HCT116 (cell line): ENCODE results near the gene DLG5. TPM values are rescaled to one million over a fixed set of nuclear protein-coding genes. Genes with fewer than 3 reads are reported as not detected.

Experiments used
- ATAC-seq: fragments of 200-7000 bp; cut with Tn5 transposase; 2 replicates; pipeline ENCODE4 v1.9.1; 2020; ENCODE audit warnings: mild to moderate bottlenecking, moderate library complexity
- BruUV-seq: library from RNA; stranded (reverse); fragments of 400-500 nt; replicated peaks from 2 replicates; lab custom pipeline; 2021; lab: Mats Ljungman, UMichigan
- CTCF ChIA-PET: fragments of 300-600 bp; sonication (Branson Sonifier 250); formaldehyde crosslinking; loops from one replicate; lab custom pipeline; 2021; ENCODE audit warnings: antibody characterized with exemption; lab: Charles Lee
- POLR2A ChIA-PET: fragments of 300-600, 350-600 bp; sonication (Branson Sonifier 250); formaldehyde crosslinking; loops from one replicate; lab custom pipeline; 2021; ENCODE audit warnings: antibody characterized with exemption; lab: Charles Lee
- RAD21 ChIA-PET, 2 experiments: fragments of 300-600 bp; sonication (Branson Sonifier 250); formaldehyde crosslinking; loops; one replicate each; lab custom pipeline; 2023; ENCODE audit warnings: low total read pairs in 2 of 2; ENCODE audit not compliant: uncharacterized antibody in 2 of 2, unreplicated experiment in 2 of 2, low non-redundant PET in 1 of 2; lab: Charles Lee
- DNase-seq: peaks from one replicate; pipeline ENCODE4 v3.0.0-alpha.2; 2010; ENCODE audit warnings: low read depth, low spot score
- H2AFZ ChIP-seq: fragments of 200-600 bp; shearing (Covaris generic), sonication (generic); 2 replicates; pipeline ENCODE4 v1.6.1; 2017; ENCODE audit warnings: low read depth, mixed run types, mixed read lengths, antibody characterized with exemption, low read length; ENCODE audit not compliant: poor library complexity, severe bottlenecking
- H3K27ac ChIP-seq: 2 replicates; pipeline ENCODE4 v1.5.1; 2012; ENCODE audit warnings: low read depth, low read length
- H3K27me3 ChIP-seq: fragments of 200-600 bp; sonication (generic); 2 replicates; pipeline ENCODE4 v1.6.1; 2016; ENCODE audit warnings: mixed run types, low read length, mixed read lengths; ENCODE audit not compliant: insufficient read depth
- H3K36me3 ChIP-seq, 2 experiments: fragments of 200-500 bp in 1 of 2; fragments of 200-600 bp in 1 of 2; sonication (Bioruptor generic) in 1 of 2; sonication (generic) in 1 of 2; 2 replicates each; pipeline versions ENCODE4 v1.5.1 to v1.6.1; 2014 to 2016; ENCODE audit warnings: low read length in 2 of 2, inconsistent platforms in 1 of 2, mixed read lengths in 1 of 2, mixed run types in 1 of 2; ENCODE audit not compliant: insufficient read depth in 2 of 2, control insufficient read depth in 1 of 2
- H3K4me1 ChIP-seq, 2 experiments: fragments of 200-600 bp in 1 of 2; sonication (generic) in 1 of 2; 2 replicates each; pipeline versions ENCODE4 v1.5.1 to v1.6.1; 2012 to 2017; ENCODE audit warnings: low read length in 2 of 2, inconsistent platforms in 1 of 2, mild to moderate bottlenecking in 1 of 2, mixed read lengths in 1 of 2, mixed run types in 1 of 2, moderate library complexity in 1 of 2; ENCODE audit not compliant: insufficient read depth in 2 of 2, control insufficient read depth in 1 of 2
- H3K4me2 ChIP-seq: fragments of 200-600 bp; sonication (generic); 2 replicates; pipeline ENCODE4 v1.6.1; 2017; ENCODE audit warnings: mixed run types, low read length, mixed read lengths
- H3K4me3 ChIP-seq, 2 experiments: fragments of 200-600 bp in 1 of 2; sonication (generic) in 1 of 2; replicated peaks in 1 of 2; 2 replicates each; pipeline ENCODE4 v1.5.1; 2011 to 2016; ENCODE audit warnings: low read length in 2 of 2, control low read depth in 1 of 2, low read depth in 1 of 2, mild to moderate bottlenecking in 1 of 2, mixed read lengths in 1 of 2, mixed run types in 1 of 2
- H3K79me2 ChIP-seq: fragments of 200-600 bp; sonication (generic); 2 replicates; pipeline ENCODE4 v1.6.1; 2017; ENCODE audit warnings: mild to moderate bottlenecking, mixed run types, low read length, moderate library complexity, mixed read lengths; ENCODE audit not compliant: insufficient read depth
- H3K9ac ChIP-seq: fragments of 200-600 bp; sonication (generic); 2 replicates; pipeline ENCODE4 v1.6.1; 2016; ENCODE audit warnings: low read length, mixed read lengths
- H3K9me2 ChIP-seq: fragments of 200-600 bp; sonication (generic), shearing (Covaris generic); 2 replicates; pipeline ENCODE4 v1.6.1; 2017; ENCODE audit warnings: mixed run types, mild to moderate bottlenecking, moderate library complexity; ENCODE audit not compliant: insufficient read depth
- H3K9me3 ChIP-seq, 2 experiments: fragments of 200-500 bp in 1 of 2; fragments of 200-600 bp in 1 of 2; sonication (Bioruptor generic) in 1 of 2; sonication (generic) in 1 of 2; 2 replicates each; pipeline ENCODE4 v1.6.1; 2014 to 2017; ENCODE audit warnings: low read length in 2 of 2, mixed read lengths in 2 of 2, inconsistent platforms in 1 of 2, low read depth in 1 of 2, mild to moderate bottlenecking in 1 of 2, mixed run types in 1 of 2, moderate library complexity in 1 of 2; ENCODE audit not compliant: control insufficient read depth in 1 of 2, insufficient read depth in 1 of 2
- H4K20me1 ChIP-seq: fragments of 200-600 bp; sonication (generic), shearing (Covaris generic); 2 replicates; pipeline ENCODE4 v1.6.1; 2017; ENCODE audit warnings: mixed run types, mild to moderate bottlenecking, moderate library complexity; ENCODE audit not compliant: insufficient read depth
- CBX3 ChIP-seq: IDR thresholded peaks from 2 replicates; pipeline ENCODE4 v1.6.1; 2012; ENCODE audit warnings: low read depth
- CEBPB ChIP-seq: IDR thresholded peaks from 2 replicates; pipeline ENCODE4 v1.6.1; 2012; ENCODE audit warnings: low read depth
- ELF1 ChIP-seq: IDR thresholded peaks from 2 replicates; pipeline ENCODE4 v1.6.1; 2012; ENCODE audit warnings: low read depth, borderline replicate concordance
- EZH2phosphoT487 ChIP-seq: fragments of 200-600 bp; IDR thresholded peaks from 2 replicates; pipeline ENCODE4 v1.6.1; 2018; ENCODE audit warnings: antibody characterized with exemption, borderline replicate concordance
- FOSL1 ChIP-seq: IDR thresholded peaks from 2 replicates; pipeline ENCODE4 v1.6.1; 2012; ENCODE audit warnings: low read depth
- JUND ChIP-seq: IDR thresholded peaks from 2 replicates; pipeline ENCODE4 v1.6.1; 2012
- RAD21 ChIP-seq: IDR thresholded peaks from 2 replicates; pipeline ENCODE4 v1.6.1; 2012; ENCODE audit warnings: low read depth, mild to moderate bottlenecking
- SIN3A ChIP-seq: IDR thresholded peaks from 2 replicates; pipeline ENCODE4 v1.6.1; 2012; ENCODE audit warnings: low read depth
- SP1 ChIP-seq: IDR thresholded peaks from 2 replicates; pipeline ENCODE4 v1.6.1; 2012; ENCODE audit warnings: low read depth
- SRF ChIP-seq: IDR thresholded peaks from 2 replicates; pipeline ENCODE4 v1.6.1; 2012; ENCODE audit warnings: low read depth
- YY1 ChIP-seq: IDR thresholded peaks from 2 replicates; pipeline ENCODE4 v1.6.1; 2011; ENCODE audit warnings: low read length, low read depth, moderate library complexity, mild to moderate bottlenecking; ENCODE audit not compliant: insufficient replicate concordance; ENCODE audit errors: extremely low read depth
- ZNF274 ChIP-seq: fragments of 200-500 bp; sonication (Bioruptor generic); IDR thresholded peaks from 2 replicates; pipeline ENCODE4 v1.6.1; 2014; ENCODE audit warnings: mild to moderate bottlenecking, low read depth, low read length, inconsistent platforms
- intact Hi-C: fragments of 100-400 bp; cut with micrococcal nuclease; formaldehyde crosslinking; loops from 2 replicates; pipeline ENCODE4 v1.10.0; 2022
- total RNA-seq: library from RNA; stranded (reverse); gene quantifications from one replicate; pipeline ENCODE4 v1.2.1, GENCODE V29; 2021; ENCODE audit not compliant: unreplicated experiment
- TF ChIP-seq, protein P1 (sequence below): IDR thresholded peaks from 2 replicates; pipeline ENCODE4 v1.6.1; 2012; ENCODE audit warnings: low read depth
- TF ChIP-seq, protein P2 (sequence below), 3 experiments: fragments of 200-600 bp in 1 of 3; sonication (generic) in 1 of 3; IDR thresholded peaks in 2 of 3; conservative IDR thresholded peaks in 1 of 3; 2 replicates each; pipeline ENCODE4 v1.5.1; 2012 to 2017; ENCODE audit warnings: low read depth in 2 of 3, low read length in 2 of 3, antibody characterized with exemption in 1 of 3, borderline replicate concordance in 1 of 3, control low read depth in 1 of 3, mild to moderate bottlenecking in 1 of 3, mixed read lengths in 1 of 3, mixed run types in 1 of 3, moderate library complexity in 1 of 3; ENCODE audit not compliant: insufficient read depth in 1 of 3
- TF ChIP-seq, protein P3 (sequence below): IDR thresholded peaks from 2 replicates; pipeline ENCODE4 v1.6.1; 2012

Gene DLG5
- total RNA-seq, 1 experiment from 2014 or later = 44.8 TPM

DNA sequence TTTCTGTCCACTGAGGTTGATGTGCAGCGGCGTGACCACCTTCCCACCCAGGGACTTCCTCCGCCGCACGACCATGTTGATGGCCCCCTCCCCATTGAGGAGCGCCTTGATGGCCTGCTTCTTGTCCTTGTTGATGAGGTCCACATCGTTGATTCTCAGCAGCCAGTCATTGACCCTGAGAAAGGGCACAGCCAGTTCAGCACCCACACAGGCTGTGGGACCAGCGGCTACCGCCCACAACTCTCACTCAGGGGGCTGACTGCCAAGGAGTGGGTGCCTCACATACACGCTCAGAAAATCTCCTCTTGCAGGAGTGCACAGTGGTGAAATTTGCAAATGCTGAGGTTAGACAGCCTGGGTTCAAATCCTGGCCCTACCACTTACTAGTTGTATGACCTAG is 97.2 kb downstream of the DLG5 start:
- H3K4me1 ChIP-seq = peaks cover 6 to 15% of the 10 kb centered on the region in 2 experiments; a peak in 3 of 4 replicates
- no peaks in the 10 kb centered on the region for H3K79me2 ChIP-seq
- H3K27me3 ChIP-seq = no peaks in the 10 kb centered on the region
- H3K9ac ChIP-seq = no peak overlapping the region
- H3K4me2 ChIP-seq = no peak overlapping the region
- no peak for TF ChIP-seq CBX3
- TF ChIP-seq SRF = no peak
- no peak for TF ChIP-seq SIN3A
- TF ChIP-seq, protein P1, sequence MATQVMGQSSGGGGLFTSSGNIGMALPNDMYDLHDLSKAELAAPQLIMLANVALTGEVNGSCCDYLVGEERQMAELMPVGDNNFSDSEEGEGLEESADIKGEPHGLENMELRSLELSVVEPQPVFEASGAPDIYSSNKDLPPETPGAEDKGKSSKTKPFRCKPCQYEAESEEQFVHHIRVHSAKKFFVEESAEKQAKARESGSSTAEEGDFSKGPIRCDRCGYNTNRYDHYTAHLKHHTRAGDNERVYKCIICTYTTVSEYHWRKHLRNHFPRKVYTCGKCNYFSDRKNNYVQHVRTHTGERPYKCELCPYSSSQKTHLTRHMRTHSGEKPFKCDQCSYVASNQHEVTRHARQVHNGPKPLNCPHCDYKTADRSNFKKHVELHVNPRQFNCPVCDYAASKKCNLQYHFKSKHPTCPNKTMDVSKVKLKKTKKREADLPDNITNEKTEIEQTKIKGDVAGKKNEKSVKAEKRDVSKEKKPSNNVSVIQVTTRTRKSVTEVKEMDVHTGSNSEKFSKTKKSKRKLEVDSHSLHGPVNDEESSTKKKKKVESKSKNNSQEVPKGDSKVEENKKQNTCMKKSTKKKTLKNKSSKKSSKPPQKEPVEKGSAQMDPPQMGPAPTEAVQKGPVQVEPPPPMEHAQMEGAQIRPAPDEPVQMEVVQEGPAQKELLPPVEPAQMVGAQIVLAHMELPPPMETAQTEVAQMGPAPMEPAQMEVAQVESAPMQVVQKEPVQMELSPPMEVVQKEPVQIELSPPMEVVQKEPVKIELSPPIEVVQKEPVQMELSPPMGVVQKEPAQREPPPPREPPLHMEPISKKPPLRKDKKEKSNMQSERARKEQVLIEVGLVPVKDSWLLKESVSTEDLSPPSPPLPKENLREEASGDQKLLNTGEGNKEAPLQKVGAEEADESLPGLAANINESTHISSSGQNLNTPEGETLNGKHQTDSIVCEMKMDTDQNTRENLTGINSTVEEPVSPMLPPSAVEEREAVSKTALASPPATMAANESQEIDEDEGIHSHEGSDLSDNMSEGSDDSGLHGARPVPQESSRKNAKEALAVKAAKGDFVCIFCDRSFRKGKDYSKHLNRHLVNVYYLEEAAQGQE = no peak
- no peak for TF ChIP-seq JUND
- H3K27ac ChIP-seq = no peak overlapping the region
- RAD21 ChIA-PET = no interaction called here
- POLR2A ChIA-PET = no interaction called here
- no peak for DNase-seq
- H4K20me1 ChIP-seq = no peaks in the 10 kb centered on the region
- ATAC-seq = no peak
- CTCF ChIA-PET = no interaction called here
- no peaks in the 10 kb centered on the region for H3K9me3 ChIP-seq
- no peak overlapping the region for H3K4me3 ChIP-seq
- peaks cover 11 to 18% of the 10 kb centered on the region in 2 experiments for H3K36me3 ChIP-seq
- BruUV-seq = no TSS peak
- H2AFZ ChIP-seq = no peak overlapping the region
- intact Hi-C loops = no loop called here
- H3K9me2 ChIP-seq = no peaks in the 10 kb centered on the region

DNA sequence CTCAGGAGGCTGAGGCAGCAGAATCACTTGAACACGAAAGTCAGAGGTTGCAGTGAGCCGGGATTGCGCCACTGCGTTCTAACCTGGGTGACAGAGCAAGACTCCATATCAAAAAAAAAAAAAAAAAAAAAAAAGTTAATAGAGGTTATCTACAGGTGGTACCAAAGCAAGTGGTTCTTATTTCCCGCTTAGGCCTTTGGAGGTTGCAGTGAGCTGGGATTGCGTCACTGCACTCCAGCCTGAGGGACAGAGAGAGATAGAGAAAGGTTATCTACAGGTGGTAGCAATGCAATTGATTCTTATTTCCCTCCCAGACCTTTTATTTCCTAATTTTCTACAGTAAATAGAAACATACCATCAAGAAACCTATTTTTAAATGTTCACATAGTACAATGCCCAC is 98.2 kb downstream of the DLG5 start:
- peaks cover 11 to 22% of the 10 kb centered on the region in 2 experiments for H3K36me3 ChIP-seq
- H3K4me1 ChIP-seq = peaks cover 6 to 15% of the 10 kb centered on the region in 2 experiments; a peak in 3 of 4 replicates
- no peaks in the 10 kb centered on the region for H3K79me2 ChIP-seq
- no peaks in the 10 kb centered on the region for H4K20me1 ChIP-seq
- no peak overlapping the region for H2AFZ ChIP-seq
- BruUV-seq = no TSS peak
- no peak overlapping the region for H3K9ac ChIP-seq
- no peak overlapping the region for H3K27ac ChIP-seq
- POLR2A ChIA-PET = no interaction called here
- DNase-seq (no peak), ATAC-seq (no peak)
- H3K9me2 ChIP-seq = no peaks in the 10 kb centered on the region
- RAD21 ChIA-PET = no interaction called here
- no peaks in the 10 kb centered on the region for H3K27me3 ChIP-seq
- intact Hi-C loops = no loop called here
- no peak overlapping the region for H3K4me3 ChIP-seq
- H3K4me2 ChIP-seq = no peak overlapping the region
- CTCF ChIA-PET = no interaction called here
- H3K9me3 ChIP-seq = no peaks in the 10 kb centered on the region
- no peak for TF ChIP-seq SRF
- no peak for TF ChIP-seq JUND
- TF ChIP-seq RAD21 = no peak
- TF ChIP-seq SIN3A = no peak
- TF ChIP-seq, protein P2, sequence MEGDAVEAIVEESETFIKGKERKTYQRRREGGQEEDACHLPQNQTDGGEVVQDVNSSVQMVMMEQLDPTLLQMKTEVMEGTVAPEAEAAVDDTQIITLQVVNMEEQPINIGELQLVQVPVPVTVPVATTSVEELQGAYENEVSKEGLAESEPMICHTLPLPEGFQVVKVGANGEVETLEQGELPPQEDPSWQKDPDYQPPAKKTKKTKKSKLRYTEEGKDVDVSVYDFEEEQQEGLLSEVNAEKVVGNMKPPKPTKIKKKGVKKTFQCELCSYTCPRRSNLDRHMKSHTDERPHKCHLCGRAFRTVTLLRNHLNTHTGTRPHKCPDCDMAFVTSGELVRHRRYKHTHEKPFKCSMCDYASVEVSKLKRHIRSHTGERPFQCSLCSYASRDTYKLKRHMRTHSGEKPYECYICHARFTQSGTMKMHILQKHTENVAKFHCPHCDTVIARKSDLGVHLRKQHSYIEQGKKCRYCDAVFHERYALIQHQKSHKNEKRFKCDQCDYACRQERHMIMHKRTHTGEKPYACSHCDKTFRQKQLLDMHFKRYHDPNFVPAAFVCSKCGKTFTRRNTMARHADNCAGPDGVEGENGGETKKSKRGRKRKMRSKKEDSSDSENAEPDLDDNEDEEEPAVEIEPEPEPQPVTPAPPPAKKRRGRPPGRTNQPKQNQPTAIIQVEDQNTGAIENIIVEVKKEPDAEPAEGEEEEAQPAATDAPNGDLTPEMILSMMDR (IDR thresholded peaks at IDR 0.05 in 2 of 3, conservative IDR thresholded peaks at IDR 0.05 in 1 of 3; ENCODE audit: borderline replicate concordance in 1 of 3, insufficient read depth in 1 of 3, low read depth in 2 of 3, low read length in 2 of 3) = no peak
- no peak for TF ChIP-seq ELF1
- no peak for TF ChIP-seq FOSL1
- no peak for TF ChIP-seq SP1
- no peak for TF ChIP-seq YY1
- TF ChIP-seq, protein P3, sequence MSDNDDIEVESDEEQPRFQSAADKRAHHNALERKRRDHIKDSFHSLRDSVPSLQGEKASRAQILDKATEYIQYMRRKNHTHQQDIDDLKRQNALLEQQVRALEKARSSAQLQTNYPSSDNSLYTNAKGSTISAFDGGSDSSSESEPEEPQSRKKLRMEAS = no peak
- TF ChIP-seq EZH2phosphoT487 = no peak
- no peak for TF ChIP-seq ZNF274
- no peak for TF ChIP-seq CBX3
- no peak for TF ChIP-seq CEBPB
